GM19099 (cell line): Measurements from ENCODE around the gene SLC27A3.
A peak's percentile ranks its signal among the peaks of the same experiment; 100 is the strongest.

Source experiments
- POLR2A ChIP-seq: IDR thresholded peaks from 3 replicates; pipeline ENCODE4 v1.6.1; 2011; ENCODE audit warnings: low read depth; ENCODE audit not compliant: insufficient read length; ENCODE audit errors: extremely low read depth

Gene SLC27A3

DNA sequence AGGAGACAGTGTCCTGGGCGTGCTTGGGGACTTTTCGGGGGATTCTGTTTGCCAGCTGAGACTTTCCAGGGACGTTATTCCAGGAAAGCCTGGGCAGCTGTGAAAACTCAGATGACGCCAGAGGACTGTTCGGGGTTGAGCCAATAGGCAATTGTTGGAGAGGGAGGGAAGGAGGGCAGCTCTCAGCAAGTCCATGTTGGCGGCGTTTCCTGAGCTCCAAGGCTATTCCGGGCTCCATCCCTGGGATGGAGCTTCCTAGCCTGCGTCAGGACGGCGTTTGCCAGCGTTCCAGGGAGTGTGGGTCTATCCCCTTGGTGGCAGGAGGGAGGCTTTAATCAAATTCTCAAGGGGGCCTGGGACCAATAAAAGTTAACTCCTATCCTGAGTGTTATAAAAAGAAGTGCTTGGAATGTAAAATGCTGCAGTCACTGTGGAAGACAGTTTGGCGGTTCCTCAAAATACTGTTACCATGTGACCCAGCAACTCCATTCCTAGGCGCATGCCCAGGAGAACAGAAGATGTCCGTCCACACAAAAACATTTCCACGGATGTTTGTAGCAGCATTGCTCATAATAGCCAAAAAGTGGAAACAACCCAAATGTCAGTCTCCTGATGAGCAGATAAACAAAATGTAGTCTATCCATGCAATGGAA, 15.2 kb downstream of the SLC27A3 start:
- TF ChIP-seq POLR2A = no peak

DNA sequence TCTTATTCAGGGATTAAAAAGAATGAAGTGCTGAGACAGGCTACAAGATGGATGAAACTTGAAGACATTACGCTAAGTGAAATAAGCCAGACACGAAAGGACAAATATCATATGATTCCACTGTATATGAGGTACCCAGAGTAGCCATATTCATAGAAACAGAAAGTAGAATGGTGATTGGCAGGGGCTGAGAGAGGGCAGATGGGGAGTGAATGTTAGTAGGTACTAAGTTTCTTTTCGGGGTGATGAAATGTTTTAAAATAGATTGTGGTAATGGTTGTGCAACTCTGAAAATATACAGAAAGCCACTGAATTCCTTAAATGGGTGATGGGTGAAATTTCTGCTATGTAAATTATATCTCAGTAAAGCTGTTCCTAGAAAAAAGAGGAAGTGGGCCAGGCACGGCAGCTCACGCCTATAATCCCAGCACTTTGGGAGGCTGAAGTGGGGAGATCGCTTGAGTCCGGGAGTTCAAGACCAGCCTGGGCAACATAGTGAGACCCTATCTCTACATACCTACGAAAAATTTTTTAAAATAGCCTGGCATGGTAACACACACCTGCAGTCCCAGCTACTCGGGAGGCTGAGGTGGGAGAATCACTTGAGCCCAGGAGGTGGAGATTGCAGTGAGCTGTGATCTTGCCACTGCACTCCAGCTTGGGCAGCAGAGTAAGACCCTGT, 15.9 kb downstream of the SLC27A3 start:
- peak; percentile 28 for TF ChIP-seq POLR2A

DNA sequence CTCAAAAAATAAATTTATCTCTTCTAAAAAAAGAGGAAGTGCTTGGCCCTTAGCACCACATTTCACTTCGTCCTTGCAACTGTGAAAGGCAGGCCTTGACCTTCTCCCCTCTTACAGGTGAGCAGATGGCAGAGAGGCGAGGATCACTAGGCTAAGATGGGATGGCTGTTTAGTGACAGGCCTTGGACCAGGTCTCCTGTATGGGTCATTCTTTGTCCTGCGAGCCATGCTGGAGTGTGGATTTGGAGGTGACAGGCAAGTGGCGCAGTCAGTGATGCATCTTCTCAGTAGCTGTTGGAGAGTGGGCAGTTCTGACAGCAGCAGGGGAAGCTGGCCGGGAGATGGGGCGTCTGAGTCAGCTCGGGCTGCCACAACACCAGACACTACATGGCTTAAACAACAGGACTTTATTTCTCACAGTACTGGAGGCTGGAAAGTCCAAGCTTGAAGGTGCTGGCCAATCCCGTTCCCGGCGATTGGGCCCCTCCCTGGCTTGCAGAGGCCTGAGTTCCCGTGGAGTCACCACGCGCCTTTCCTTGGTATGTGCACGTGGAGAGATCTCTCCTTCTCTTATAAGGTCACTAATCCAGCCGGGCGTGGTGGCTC, 16.5 kb downstream of the SLC27A3 start:
- no peak for TF ChIP-seq POLR2A

DNA sequence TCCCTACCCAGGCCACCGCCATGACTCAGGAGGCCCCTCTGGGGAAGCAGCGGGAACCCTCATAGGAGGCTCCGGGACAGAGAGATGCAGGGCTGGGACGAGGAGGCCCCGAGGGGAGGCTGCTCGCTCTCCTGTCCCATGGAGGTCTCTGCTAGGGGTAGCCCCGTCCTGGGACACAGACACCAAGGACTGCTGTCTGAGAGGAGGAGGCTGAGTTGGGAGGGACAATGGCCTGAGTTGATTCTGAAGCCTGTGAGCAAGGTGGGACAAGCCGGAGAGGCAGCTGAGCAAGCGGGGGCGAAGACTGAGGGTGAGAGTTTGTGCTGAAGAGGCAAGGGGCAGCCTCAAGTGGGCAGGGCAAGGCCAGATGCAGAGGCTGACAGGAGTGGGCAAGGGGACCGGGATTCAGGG, 17.4 kb downstream of the SLC27A3 start:
- no peak for TF ChIP-seq POLR2A

DNA sequence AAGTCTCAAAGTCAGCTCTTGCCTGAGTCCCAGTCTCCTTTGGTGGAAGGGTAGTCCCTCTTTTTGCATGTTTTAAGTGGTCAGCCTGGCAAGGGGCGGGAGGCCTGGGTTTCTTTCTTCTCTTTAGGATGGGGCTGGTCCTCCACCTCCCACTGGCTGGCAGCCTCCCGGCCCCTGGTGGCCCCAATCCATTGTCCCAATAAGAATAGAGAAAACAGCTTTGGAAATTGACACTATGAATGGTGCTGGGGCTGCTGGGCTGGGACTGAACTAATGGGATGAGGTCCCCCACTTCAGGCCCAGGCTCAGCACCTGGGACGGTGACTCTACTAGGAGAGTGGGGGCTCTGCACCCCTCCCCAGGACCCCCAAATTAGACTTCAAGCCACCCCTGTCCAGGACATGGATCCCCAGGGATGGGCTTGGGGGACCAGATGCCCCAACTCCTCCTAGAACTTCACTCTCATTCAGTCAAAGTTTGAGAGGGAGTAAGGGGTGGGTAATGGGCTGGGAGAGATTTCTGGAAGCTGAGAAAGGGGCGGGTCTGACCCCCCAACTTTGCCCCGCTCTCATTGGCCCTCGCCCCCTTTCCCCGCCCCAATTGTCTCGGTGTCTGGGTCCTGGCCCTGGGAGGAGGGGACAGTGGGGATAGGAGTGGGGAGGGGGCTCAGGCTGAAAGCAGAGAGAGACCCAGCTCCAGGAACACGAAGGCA, 18.2 kb downstream of the SLC27A3 start:
- TF ChIP-seq POLR2A = no peak

DNA sequence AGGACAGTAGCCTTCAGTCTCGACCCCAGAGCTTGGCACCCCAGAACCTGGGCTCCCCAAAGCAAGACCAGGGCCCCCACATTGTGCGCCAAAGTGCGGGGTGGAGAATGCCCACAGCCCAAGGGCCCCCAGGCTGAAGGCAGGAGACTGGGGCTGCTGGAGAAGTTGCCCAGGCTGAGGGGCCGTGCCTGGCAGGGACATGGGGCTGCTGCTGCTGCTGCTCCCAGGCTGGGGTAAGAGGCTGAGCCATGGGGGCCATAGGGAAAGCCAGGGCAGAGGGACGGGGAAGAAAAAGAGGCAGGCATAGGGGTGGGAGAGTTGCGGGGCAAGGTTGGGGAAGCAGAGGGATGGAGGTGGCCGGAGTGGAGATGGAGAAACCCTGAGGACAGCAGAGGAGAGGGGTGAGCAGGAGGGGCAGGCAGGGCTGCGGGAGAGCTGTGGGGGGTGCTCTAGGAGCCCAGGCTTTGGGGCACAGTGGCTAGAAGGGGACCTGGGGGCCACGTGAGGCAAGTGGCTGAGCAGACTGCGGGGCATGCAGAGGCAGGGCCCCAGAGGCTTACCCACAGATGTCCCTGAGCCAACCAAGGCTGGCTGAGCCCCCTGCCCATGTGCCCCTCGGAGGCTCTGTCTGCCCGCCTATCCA, 18.9 kb downstream of the SLC27A3 start:
- TF ChIP-seq POLR2A = no peak

DNA sequence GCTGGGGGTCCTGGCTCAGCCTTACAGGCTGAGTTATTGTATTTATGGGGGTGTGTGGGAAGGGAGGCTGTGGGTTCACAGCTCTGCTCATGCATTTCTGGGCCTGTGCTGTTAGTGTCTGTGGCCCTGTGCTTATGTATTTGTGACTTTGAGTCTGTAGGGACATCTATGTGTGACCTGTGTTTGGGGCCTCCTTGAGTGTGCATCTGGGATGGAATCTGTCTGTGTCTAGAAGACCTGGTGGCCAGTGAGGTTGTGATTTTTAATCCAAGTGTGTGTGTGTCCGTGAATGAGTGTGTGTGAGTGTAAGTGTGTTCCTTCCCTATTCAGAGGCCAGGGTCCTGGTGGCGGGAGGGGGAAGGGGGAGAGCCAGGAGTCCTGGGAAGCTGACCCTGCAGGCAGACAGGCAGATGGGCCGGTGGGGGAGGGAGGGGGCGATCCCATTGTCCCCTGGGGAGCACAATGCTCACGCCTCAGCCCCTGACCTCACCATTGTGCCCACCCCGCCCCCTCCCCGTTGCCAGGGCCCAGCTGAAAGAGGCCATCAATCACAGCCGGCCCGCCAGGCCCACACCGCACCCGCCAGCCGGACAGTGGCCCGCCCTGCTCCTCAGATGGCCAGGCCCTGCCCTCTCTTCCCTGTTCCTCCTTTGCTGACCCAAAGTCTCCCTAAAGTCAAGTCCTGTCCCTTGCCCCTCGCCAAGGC, 19.6 kb downstream of the SLC27A3 start:
- TF ChIP-seq POLR2A = no peak

DNA sequence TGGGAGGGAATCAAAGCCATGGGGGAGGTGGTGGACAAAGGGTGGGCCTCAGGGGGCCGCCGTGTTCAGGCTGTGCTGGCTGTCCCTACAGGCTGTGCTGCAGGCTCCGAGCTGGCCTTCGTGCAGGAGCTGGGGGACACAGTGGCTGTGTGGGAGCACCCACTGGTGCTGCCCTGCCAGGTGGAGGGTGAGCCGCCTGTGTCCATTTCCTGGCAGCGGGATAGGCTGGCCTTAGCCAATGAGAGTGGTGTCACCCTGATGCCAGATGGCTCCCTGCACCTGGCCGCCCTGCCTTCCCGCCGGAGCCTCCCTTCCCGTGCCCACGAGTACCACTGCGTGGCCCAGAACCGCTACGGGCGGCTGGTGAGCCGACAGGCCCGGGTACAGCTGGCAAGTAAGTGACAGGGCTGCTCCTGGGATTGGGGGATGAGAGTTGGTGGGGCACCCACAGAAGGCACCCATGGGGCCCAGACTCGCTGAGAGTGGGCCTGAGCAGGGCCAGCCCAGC, 20.2 kb downstream of the SLC27A3 start:
- TF ChIP-seq POLR2A = no peak

DNA sequence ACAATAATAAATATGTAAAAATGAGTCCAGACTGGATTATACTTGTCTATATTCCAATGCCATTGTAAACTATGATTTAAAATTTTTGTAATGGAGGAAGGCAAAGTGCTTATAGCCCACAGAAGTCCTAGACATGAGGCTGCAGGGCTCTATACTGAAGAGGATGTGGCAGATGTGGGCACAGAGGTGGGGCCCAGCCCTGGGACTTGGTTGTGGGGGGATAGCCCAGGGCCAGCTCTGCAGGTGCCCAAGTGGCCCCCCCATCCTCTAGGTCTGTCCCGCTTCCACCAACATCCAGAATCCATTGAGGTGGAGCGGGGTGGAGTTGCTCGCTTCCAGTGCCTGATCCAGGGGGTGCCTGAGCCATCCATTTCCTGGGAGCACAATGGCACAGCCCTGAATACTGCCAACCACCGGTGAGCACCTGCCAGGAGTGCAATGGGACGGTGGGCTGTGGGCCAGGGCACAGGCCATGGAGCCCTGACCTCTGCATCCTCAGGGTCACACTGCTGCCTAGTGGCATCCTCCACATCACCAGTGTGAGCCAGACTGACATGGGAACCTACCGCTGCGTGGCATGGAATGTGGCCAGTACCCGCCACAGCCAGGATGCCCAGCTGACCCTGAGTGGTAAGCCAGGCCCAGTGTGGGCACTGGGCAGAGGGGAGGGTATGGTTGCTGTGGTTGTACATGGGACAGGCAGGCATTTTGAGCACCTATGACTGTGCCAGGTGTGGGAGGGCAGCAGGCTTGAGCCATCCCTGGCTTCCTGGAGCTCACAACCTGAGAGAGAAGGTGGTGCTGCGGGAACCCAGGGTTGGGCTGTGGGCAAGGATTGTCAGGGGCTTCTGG, 21.0 kb downstream of the SLC27A3 start:
- TF ChIP-seq POLR2A = no peak

DNA sequence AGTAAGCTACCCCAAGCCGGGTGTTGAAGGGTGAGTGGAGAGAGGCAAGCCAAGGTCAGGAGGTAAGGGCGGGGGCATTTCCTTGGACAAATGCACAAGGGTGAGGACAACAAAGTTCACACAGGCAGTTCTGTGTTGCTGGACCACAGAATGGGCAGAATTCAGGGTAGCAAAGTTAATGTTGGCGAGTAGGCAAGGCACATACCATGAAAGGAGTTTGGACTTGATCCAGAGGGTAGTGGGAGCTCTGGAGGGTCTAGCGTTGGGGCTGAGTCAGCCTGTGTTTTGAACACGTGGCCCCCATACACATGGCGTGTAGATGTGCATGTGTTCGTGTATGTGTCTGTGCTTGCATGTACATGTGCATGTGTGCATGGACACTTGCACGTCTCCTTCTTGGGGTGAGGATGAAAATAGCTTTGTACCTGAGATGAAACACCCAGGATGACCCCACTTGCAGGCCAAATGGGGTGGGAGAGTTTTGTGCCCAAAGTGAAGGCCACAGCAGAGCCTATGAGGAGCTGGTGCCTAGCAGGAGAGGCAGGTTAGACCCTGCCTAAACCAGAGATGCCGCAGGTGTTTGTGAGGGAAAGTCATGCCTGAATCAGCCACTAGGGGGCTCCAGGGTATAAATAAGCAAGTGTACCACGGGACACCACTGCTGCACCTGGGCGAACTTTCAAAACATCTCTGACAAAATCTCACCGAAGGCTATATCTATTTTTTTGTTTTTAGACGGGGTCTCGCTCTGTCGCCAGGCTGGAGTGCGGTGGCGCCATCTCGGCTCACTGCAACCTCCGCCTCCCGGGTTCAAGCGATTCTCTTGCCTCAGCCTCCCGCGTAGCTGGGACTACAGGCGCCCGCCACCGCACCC, 21.8 kb downstream of the SLC27A3 start:
- TF ChIP-seq POLR2A = no peak

DNA sequence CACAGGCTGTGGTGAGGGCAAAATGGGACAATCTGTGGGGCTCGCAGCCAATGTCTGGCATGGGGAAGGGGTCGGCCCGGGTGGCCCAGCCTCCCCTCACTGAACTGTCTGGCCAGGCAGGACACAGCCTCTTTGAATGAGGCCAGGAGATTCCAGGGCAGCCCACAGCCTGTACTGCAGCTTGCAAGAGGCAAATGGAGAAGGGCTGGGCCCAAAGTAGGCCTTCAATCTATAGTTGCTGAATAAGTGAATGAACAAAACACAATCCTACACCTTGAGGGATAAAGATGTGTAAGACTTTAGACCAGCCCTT, 23.2 kb downstream of the SLC27A3 start:
- no peak for TF ChIP-seq POLR2A

DNA sequence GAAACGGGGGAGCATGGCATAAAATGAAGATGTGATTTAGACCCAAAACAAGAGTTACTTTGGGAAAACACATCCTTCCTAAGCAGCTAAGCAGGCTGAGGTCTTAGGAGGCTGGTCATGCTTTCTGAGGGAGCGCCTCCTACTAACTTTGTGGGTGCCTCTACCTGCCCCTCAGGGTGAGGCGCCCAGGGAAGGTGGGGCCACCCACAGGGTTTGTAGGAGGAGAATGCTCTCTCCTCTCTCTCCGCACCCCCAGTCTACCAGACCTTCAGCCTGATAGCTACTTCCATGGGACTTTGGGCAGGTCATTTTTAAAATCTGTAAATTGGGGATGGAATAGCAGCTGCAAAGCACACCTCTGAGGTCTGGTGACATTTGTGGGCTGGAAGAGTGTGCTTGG, 23.8 kb downstream of the SLC27A3 start:
- no peak for TF ChIP-seq POLR2A
